GM23338 (cell line): Measurements from ENCODE around the gene OR6B3. TPM values are rescaled to one million over a fixed set of nuclear protein-coding genes. Genes with fewer than 3 reads are reported as not detected.
A peak's percentile ranks its signal among the peaks of the same experiment; 100 is the strongest.

Experiments used
- ATAC-seq: fragments of 200-7000 bp; cut with Tn5 transposase; 3 replicates; pipeline ENCODE4 v1.9.1; 2020
- DNase-seq: peaks from one replicate; pipeline ENCODE4 v3.0.0-alpha.2; 2015; ENCODE audit warnings: low spot score
- H2AFZ ChIP-seq: fragments of 200-600 bp; sonication (generic); 2 replicates; pipeline ENCODE4 v1.8.0; 2016; ENCODE audit warnings: antibody characterized with exemption, mild to moderate bottlenecking, moderate library complexity
- H3F3A ChIP-seq: fragments of 200-600 bp; sonication (generic); replicated peaks from 2 replicates; pipeline ENCODE4 v1.8.0; 2017; ENCODE audit warnings: antibody characterized with exemption, mixed run types, low read depth
- H3K27ac ChIP-seq: fragments of 200-600 bp; sonication (generic); 2 replicates; pipeline ENCODE4 v1.6.1; 2016; ENCODE audit warnings: low read depth
- H3K27me3 ChIP-seq: fragments of 200-600 bp; sonication (generic); 2 replicates; pipeline ENCODE4 v1.8.0; 2016; ENCODE audit warnings: mild to moderate bottlenecking, mixed run types, moderate library complexity; ENCODE audit not compliant: insufficient read depth
- H3K36me3 ChIP-seq: fragments of 200-600 bp; sonication (generic); 2 replicates; pipeline ENCODE4 v1.8.0; 2016; ENCODE audit warnings: mild to moderate bottlenecking; ENCODE audit not compliant: insufficient read depth
- H3K4me1 ChIP-seq: fragments of 200-600 bp; sonication (generic); 2 replicates; pipeline ENCODE4 v1.8.0; 2016; ENCODE audit warnings: mild to moderate bottlenecking, moderate library complexity; ENCODE audit not compliant: insufficient read depth
- H3K4me2 ChIP-seq: fragments of 200-600 bp; sonication (generic); 2 replicates; pipeline ENCODE4 v1.7.1; 2017; ENCODE audit warnings: mixed run types
- H3K4me3 ChIP-seq: fragments of 200-600 bp; sonication (generic); 2 replicates; pipeline ENCODE4 v1.6.1; 2016; ENCODE audit warnings: mixed run types
- H3K79me2 ChIP-seq: fragments of 200-600 bp; sonication (generic); replicated peaks from 2 replicates; pipeline ENCODE4 v1.8.0; 2017; ENCODE audit warnings: mild to moderate bottlenecking; ENCODE audit not compliant: insufficient read depth
- H3K9me2 ChIP-seq: fragments of 200-600 bp; sonication (generic); 2 replicates; pipeline ENCODE4 v1.8.0; 2017; ENCODE audit not compliant: insufficient read depth
- H4K20me1 ChIP-seq: fragments of 200-600 bp; sonication (generic); replicated peaks from 2 replicates; pipeline ENCODE4 v1.8.0; 2017; ENCODE audit warnings: mild to moderate bottlenecking; ENCODE audit not compliant: insufficient read depth
- H3K27ac Mint-ChIP-seq: 2 replicates; pipeline ENCODE4 v1.8.0; 2020; ENCODE audit warnings: inconsistent platforms, mild to moderate bottlenecking, moderate library complexity, mixed read lengths
- H3K27me3 Mint-ChIP-seq: 3 replicates; pipeline ENCODE4 v1.8.0; 2022; ENCODE audit warnings: low read depth, mild to moderate bottlenecking, moderate library complexity, mixed read lengths, inconsistent platforms; ENCODE audit not compliant: insufficient read depth, poor library complexity
- H3K36me3 Mint-ChIP-seq: 3 replicates; pipeline ENCODE4 v1.8.0; 2021; ENCODE audit warnings: low read depth, mild to moderate bottlenecking, inconsistent platforms, moderate library complexity, mixed read lengths
- H3K4me1 Mint-ChIP-seq: 3 replicates; pipeline ENCODE4 v1.8.0; 2020; ENCODE audit warnings: mild to moderate bottlenecking, inconsistent platforms, mixed read lengths
- H3K4me3 Mint-ChIP-seq: 3 replicates; pipeline ENCODE4 v1.8.0; 2021; ENCODE audit warnings: moderate library complexity, mild to moderate bottlenecking, inconsistent platforms, mixed read lengths
- H3K9me3 Mint-ChIP-seq: 3 replicates; pipeline ENCODE4 v1.8.0; 2020; ENCODE audit warnings: moderate library complexity, mild to moderate bottlenecking, inconsistent platforms, mixed read lengths
- CREB1 ChIP-seq: fragments of 250-450 bp; sonication (Bioruptor Pico); IDR thresholded peaks from 2 replicates; pipeline ENCODE4 v1.5.0; 2020; ENCODE audit warnings: low read depth, mild to moderate bottlenecking, moderate library complexity
- NANOG ChIP-seq: IDR thresholded peaks from 2 replicates; pipeline ENCODE4 v1.6.1; 2016; ENCODE audit warnings: antibody characterized with exemption, borderline replicate concordance
- POLR2AphosphoS5 ChIP-seq: IDR thresholded peaks from 2 replicates; pipeline ENCODE4 v1.6.1; 2016; ENCODE audit warnings: antibody characterized with exemption, low read depth
- STAT1 ChIP-seq: IDR thresholded peaks from one replicate; pipeline ENCODE4 v1.6.1; 2016; ENCODE audit warnings: antibody characterized with exemption; ENCODE audit not compliant: unreplicated experiment
- ZNF114 ChIP-seq: fragments of 250-450 bp; sonication (Bioruptor Pico); IDR thresholded peaks from 2 replicates; pipeline ENCODE4 v1.5.0; 2020; ENCODE audit warnings: mild to moderate bottlenecking, moderate library complexity
- polyA plus RNA-seq: library from polyadenylated mRNA; unstranded; fragments of >200 nt; fragmentation: Nextera tagmentation; extraction: Ambion mirVana; gene quantifications from 2 replicates; pipeline ENCODE4 v1.2.1, GENCODE V29; 2016
- total RNA-seq: library from RNA; depleted of rRNA; stranded (reverse); fragments of >200 nt; shearing (Covaris generic); gene quantifications from 2 replicates; pipeline ENCODE4 v1.2.3, GENCODE V29; 2014
- TF ChIP-seq, protein P1 (sequence below), 2 experiments: fragments of 200-600 bp in 1 of 2; sonication (generic) in 1 of 2; conservative IDR thresholded peaks; 2 replicates each; pipeline versions ENCODE4 v1.5.1 to v1.6.1; 2016 to 2017; ENCODE audit warnings: antibody characterized with exemption in 2 of 2, low read depth in 2 of 2, mild to moderate bottlenecking in 2 of 2, moderate library complexity in 1 of 2
- TF ChIP-seq, protein P2 (sequence below): IDR thresholded peaks from 2 replicates; pipeline ENCODE4 v1.6.1; 2016; ENCODE audit warnings: antibody characterized with exemption
- TF ChIP-seq, protein P3 (sequence below): fragments of 250-450 bp; sonication (Bioruptor Pico); IDR thresholded peaks from 2 replicates; pipeline ENCODE4 v1.5.0; 2020; ENCODE audit warnings: mild to moderate bottlenecking, moderate library complexity

OR6B3 gene
- total and polyA plus RNA-seq, 2 experiments from 2014 or later = not detected

DNA sequence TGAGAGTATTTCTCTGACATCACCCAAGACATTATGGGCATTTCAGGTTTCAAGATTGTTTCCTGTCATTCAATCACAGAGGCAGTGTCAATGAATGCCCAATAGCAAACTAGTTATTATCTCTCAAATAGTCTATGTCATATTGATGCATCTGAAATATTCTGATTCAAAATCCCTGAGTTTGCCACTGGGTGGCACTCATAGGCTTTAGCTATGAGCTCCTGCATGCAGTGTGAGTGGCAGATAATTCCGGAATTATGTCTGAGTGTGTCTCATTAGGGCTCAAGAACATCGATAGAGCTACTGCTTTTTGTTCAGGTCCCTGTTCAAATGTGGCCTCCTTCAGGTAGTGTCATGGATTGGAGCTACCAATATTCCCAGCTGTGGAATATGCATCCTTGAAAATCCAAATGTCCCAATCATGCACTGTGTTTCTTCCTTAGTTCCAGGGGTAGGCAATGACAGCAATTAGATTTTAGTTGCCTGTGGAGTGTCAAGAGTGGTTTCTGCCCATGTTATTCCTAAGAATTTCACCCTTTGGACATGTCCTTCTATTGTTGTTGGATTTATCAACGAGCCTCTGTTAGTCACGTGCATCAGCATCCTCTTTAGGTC, 7.8 kb upstream of the OR6B3 start:
- peaks cover 20% of the 10 kb centered on the region for H3K4me1 Mint-ChIP-seq
- DNase-seq = peak; percentile 69
- H3K36me3 ChIP-seq = no peaks in the 10 kb centered on the region
- H3K9me2 ChIP-seq = no peaks in the 10 kb centered on the region
- H3F3A ChIP-seq = no peaks in the 10 kb centered on the region
- no peak overlapping the region for H3K27ac ChIP-seq
- peaks cover 11% of the 10 kb centered on the region for H3K27me3 Mint-ChIP-seq
- no peak for TF ChIP-seq ZNF114
- TF ChIP-seq, protein P1, sequence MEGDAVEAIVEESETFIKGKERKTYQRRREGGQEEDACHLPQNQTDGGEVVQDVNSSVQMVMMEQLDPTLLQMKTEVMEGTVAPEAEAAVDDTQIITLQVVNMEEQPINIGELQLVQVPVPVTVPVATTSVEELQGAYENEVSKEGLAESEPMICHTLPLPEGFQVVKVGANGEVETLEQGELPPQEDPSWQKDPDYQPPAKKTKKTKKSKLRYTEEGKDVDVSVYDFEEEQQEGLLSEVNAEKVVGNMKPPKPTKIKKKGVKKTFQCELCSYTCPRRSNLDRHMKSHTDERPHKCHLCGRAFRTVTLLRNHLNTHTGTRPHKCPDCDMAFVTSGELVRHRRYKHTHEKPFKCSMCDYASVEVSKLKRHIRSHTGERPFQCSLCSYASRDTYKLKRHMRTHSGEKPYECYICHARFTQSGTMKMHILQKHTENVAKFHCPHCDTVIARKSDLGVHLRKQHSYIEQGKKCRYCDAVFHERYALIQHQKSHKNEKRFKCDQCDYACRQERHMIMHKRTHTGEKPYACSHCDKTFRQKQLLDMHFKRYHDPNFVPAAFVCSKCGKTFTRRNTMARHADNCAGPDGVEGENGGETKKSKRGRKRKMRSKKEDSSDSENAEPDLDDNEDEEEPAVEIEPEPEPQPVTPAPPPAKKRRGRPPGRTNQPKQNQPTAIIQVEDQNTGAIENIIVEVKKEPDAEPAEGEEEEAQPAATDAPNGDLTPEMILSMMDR (conservative IDR thresholded peaks at IDR 0.05; ENCODE audit: low read depth in 2 of 2) = peak; percentile 83 to 85
- H3K79me2 ChIP-seq = no peaks in the 10 kb centered on the region
- no peaks in the 10 kb centered on the region for H3K36me3 Mint-ChIP-seq
- H3K4me3 Mint-ChIP-seq = no peak overlapping the region
- no peak overlapping the region for H3K4me3 ChIP-seq
- no peak overlapping the region for H3K4me2 ChIP-seq
- H3K27ac Mint-ChIP-seq = no peak overlapping the region
- H3K9me3 Mint-ChIP-seq = no peaks in the 10 kb centered on the region
- peaks cover 16% of the 10 kb centered on the region for H3K4me1 ChIP-seq
- H3K27me3 ChIP-seq = no peaks in the 10 kb centered on the region
- H2AFZ ChIP-seq = no peak overlapping the region
- ATAC-seq = peak; percentile 86
- H4K20me1 ChIP-seq = no peaks in the 10 kb centered on the region

DNA sequence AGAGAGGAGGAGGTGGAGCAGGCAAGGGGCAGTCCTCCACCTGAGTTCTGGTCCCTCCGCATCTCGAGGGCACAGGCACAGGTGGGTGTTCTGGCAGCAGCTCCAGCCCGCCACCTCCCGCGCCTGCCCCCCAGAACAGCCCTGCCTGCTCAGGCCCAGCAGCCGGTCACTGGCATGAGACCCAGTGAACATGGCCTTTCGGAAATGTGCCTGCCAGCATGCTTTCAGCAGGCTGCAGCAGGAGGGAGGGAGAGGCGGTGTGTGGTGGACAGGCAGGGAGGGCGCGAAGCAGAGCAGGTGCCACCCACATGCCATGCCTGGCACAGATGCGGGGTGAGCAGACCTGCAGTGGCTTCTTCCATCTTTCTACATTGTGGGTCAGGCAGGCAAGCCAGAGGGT, 3.4 kb upstream of the OR6B3 start:
- no peak overlapping the region for H3K4me3 Mint-ChIP-seq
- TF ChIP-seq, protein P2, sequence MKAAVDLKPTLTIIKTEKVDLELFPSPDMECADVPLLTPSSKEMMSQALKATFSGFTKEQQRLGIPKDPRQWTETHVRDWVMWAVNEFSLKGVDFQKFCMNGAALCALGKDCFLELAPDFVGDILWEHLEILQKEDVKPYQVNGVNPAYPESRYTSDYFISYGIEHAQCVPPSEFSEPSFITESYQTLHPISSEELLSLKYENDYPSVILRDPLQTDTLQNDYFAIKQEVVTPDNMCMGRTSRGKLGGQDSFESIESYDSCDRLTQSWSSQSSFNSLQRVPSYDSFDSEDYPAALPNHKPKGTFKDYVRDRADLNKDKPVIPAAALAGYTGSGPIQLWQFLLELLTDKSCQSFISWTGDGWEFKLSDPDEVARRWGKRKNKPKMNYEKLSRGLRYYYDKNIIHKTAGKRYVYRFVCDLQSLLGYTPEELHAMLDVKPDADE = no peak
- TF ChIP-seq, protein P1 (conservative IDR thresholded peaks at IDR 0.05; ENCODE audit: low read depth in 2 of 2) = no peak
- TF ChIP-seq, protein P3, sequence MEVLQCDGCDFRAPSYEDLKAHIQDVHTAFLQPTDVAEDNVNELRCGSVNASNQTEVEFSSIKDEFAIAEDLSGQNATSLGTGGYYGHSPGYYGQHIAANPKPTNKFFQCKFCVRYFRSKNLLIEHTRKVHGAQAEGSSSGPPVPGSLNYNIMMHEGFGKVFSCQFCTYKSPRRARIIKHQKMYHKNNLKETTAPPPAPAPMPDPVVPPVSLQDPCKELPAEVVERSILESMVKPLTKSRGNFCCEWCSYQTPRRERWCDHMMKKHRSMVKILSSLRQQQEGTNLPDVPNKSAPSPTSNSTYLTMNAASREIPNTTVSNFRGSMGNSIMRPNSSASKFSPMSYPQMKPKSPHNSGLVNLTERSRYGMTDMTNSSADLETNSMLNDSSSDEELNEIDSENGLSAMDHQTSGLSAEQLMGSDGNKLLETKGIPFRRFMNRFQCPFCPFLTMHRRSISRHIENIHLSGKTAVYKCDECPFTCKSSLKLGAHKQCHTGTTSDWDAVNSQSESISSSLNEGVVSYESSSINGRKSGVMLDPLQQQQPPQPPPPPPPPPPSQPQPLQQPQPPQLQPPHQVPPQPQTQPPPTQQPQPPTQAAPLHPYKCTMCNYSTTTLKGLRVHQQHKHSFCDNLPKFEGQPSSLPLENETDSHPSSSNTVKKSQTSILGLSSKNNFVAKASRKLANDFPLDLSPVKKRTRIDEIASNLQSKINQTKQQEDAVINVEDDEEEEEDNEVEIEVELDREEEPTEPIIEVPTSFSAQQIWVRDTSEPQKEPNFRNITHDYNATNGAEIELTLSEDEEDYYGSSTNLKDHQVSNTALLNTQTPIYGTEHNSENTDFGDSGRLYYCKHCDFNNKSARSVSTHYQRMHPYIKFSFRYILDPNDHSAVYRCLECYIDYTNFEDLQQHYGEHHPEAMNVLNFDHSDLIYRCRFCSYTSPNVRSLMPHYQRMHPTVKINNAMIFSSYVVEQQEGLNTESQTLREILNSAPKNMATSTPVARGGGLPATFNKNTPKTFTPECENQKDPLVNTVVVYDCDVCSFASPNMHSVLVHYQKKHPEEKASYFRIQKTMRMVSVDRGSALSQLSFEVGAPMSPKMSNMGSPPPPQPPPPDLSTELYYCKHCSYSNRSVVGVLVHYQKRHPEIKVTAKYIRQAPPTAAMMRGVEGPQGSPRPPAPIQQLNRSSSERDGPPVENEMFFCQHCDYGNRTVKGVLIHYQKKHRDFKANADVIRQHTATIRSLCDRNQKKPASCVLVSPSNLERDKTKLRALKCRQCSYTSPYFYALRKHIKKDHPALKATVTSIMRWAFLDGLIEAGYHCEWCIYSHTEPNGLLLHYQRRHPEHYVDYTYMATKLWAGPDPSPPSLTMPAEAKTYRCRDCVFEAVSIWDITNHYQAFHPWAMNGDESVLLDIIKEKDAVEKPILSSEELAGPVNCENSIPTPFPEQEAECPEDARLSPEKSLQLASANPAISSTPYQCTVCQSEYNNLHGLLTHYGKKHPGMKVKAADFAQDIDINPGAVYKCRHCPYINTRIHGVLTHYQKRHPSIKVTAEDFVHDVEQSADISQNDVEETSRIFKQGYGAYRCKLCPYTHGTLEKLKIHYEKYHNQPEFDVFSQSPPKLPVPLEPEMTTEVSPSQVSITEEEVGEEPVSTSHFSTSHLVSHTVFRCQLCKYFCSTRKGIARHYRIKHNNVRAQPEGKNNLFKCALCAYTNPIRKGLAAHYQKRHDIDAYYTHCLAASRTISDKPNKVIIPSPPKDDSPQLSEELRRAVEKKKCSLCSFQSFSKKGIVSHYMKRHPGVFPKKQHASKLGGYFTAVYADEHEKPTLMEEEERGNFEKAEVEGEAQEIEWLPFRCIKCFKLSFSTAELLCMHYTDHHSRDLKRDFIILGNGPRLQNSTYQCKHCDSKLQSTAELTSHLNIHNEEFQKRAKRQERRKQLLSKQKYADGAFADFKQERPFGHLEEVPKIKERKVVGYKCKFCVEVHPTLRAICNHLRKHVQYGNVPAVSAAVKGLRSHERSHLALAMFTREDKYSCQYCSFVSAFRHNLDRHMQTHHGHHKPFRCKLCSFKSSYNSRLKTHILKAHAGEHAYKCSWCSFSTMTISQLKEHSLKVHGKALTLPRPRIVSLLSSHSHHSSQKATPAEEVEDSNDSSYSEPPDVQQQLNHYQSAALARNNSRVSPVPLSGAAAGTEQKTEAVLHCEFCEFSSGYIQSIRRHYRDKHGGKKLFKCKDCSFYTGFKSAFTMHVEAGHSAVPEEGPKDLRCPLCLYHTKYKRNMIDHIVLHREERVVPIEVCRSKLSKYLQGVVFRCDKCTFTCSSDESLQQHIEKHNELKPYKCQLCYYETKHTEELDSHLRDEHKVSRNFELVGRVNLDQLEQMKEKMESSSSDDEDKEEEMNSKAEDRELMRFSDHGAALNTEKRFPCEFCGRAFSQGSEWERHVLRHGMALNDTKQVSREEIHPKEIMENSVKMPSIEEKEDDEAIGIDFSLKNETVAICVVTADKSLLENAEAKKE (CRISPR knock-in tag) = no peak
- TF ChIP-seq STAT1 (no peak), POLR2AphosphoS5 (no peak), CREB1 (CRISPR knock-in tag) (no peak), NANOG (no peak)

More for the DNA sequence above, 3.4 kb upstream of the OR6B3 start:
- no peak overlapping the region for H3K4me2 ChIP-seq
- H3F3A ChIP-seq = no peaks in the 10 kb centered on the region
- H3K27me3 ChIP-seq = no peaks in the 10 kb centered on the region
- Mint-ChIP-seq H3K9me3 (no peaks in the 10 kb centered on the region), H3K27me3 (peaks cover 15% of the 10 kb centered on the region), H3K27ac (no peak overlapping the region), H3K4me1 (peaks cover 7% of the 10 kb centered on the region; the same call in 2 of the 3 replicates), H3K36me3 (no peaks in the 10 kb centered on the region)
- no peak overlapping the region for H3K27ac ChIP-seq
- no peaks in the 10 kb centered on the region for H3K9me2 ChIP-seq
- H3K4me1 ChIP-seq = no peaks in the 10 kb centered on the region; the same call in 1 of the 2 replicates
- no peak for DNase-seq
- no peak overlapping the region for H3K4me3 ChIP-seq
- ATAC-seq = no peak
- H3K79me2 ChIP-seq = no peaks in the 10 kb centered on the region
- H2AFZ ChIP-seq = no peak overlapping the region
- no peaks in the 10 kb centered on the region for H3K36me3 ChIP-seq
- H4K20me1 ChIP-seq = no peaks in the 10 kb centered on the region
